HG03060 (cell line): ENCODE measurements around the gene OVCA2.
A peak's percentile ranks its signal among the peaks of the same experiment; 100 is the strongest.

Experiments used
- ATAC-seq: cut with Tn5 transposase; IDR thresholded peaks from one replicate; pipeline ENCODE4 v1.9.1; 2021; ENCODE audit warnings: low read depth, moderate number of reproducible peaks; ENCODE audit not compliant: unreplicated experiment

OVCA2 gene

GRCh38 chr17:2081564-2081963 is 39.7 kb downstream of the OVCA2 start:
- no peak for ATAC-seq

GRCh38 chr17:2082003-2082781 is 40.4 kb downstream of the OVCA2 start:
- ATAC-seq, result no peak

- no peak for ATAC-seq
Observed at GRCh38 chr17:2083613-2084035, 41.8 kb downstream of the OVCA2 start.

- ATAC-seq, result no peak
Observed at GRCh38 chr17:2084036-2084765, 42.4 kb downstream of the OVCA2 start.

- ATAC-seq, result no peak
Observed at GRCh38 chr17:2084766-2085647, 43.2 kb downstream of the OVCA2 start.

GRCh38 chr17:2085648-2085949 is 43.8 kb downstream of the OVCA2 start:
- no peak for ATAC-seq

- no peak for ATAC-seq
Observed at GRCh38 chr17:2086306-2086705, 44.5 kb downstream of the OVCA2 start.

GRCh38 chr17:2087597-2088211 is 45.9 kb downstream of the OVCA2 start:
- ATAC-seq, result no peak

GRCh38 chr17:2089021-2089422 is 47.2 kb downstream of the OVCA2 start:
- peak; percentile 6 for ATAC-seq

GRCh38 chr17:2090210-2090641 is 48.4 kb downstream of the OVCA2 start:
- no peak for ATAC-seq

GRCh38 chr17:2090804-2091534 is 49.1 kb downstream of the OVCA2 start:
- ATAC-seq, result no peak

- ATAC-seq, result no peak
Observed at GRCh38 chr17:2092253-2092652, 50.4 kb downstream of the OVCA2 start.
